ENCODE data around the gene ZNF224. TPM values are rescaled to one million over a fixed set of nuclear protein-coding genes. Genes with fewer than 3 reads are reported as not detected.

The ZNF224 gene
- total RNA-seq, 2 donors from 2014 or later, result 15.7 to 27.4 TPM

GRCh38 chr19:44131955-44132354, 37.8 kb downstream of the ZNF224 start:
- no peaks in the 10 kb centered on the region for H3K9me3 ChIP-seq
- intact Hi-C loops (cut with DNase I), result no loop called here
- H3K4me3 ChIP-seq, result no peak overlapping the region
- H3K4me1 ChIP-seq (replicated peaks), result no peaks in the 10 kb centered on the region
- H3K27me3 ChIP-seq (replicated peaks; ENCODE audit: insufficient read depth), result no peaks in the 10 kb centered on the region
- H3K36me3 ChIP-seq, result peaks cover 0 to 10% of the 10 kb centered on the region in 2 donors
- no peak for TF ChIP-seq POLR2AphosphoS5 (IDR thresholded peaks at IDR 0.05)
- TF ChIP-seq, protein P1, sequence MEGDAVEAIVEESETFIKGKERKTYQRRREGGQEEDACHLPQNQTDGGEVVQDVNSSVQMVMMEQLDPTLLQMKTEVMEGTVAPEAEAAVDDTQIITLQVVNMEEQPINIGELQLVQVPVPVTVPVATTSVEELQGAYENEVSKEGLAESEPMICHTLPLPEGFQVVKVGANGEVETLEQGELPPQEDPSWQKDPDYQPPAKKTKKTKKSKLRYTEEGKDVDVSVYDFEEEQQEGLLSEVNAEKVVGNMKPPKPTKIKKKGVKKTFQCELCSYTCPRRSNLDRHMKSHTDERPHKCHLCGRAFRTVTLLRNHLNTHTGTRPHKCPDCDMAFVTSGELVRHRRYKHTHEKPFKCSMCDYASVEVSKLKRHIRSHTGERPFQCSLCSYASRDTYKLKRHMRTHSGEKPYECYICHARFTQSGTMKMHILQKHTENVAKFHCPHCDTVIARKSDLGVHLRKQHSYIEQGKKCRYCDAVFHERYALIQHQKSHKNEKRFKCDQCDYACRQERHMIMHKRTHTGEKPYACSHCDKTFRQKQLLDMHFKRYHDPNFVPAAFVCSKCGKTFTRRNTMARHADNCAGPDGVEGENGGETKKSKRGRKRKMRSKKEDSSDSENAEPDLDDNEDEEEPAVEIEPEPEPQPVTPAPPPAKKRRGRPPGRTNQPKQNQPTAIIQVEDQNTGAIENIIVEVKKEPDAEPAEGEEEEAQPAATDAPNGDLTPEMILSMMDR (IDR thresholded peaks at IDR 0.05), result no peak
- TF ChIP-seq POLR2A (IDR thresholded peaks at IDR 0.05), result no peak
- WGBS, result 94% methylated on average over 5 of the region's 5 CpGs
- H3K27ac ChIP-seq, result no peak overlapping the region
- no peak for DNase-seq (ENCODE audit: low spot score)

- H3K27ac ChIP-seq, result peak within 1 kb of the TSS; percentile 66 to 75
- peak; percentile 85 for DNase-seq (ENCODE audit: low spot score)
- 1% methylated on average over 51 of the region's 52 CpGs for WGBS
- no peaks in the 10 kb centered on the region for H3K4me1 ChIP-seq (replicated peaks)
- no peaks in the 10 kb centered on the region for H3K36me3 ChIP-seq
- peak within 1 kb of the TSS; percentile 73 to 81 for H3K4me3 ChIP-seq
- TF ChIP-seq POLR2A (IDR thresholded peaks at IDR 0.05), result no peak
- TF ChIP-seq POLR2AphosphoS5 (IDR thresholded peaks at IDR 0.05), result peak; percentile 85
- no peaks in the 10 kb centered on the region for H3K27me3 ChIP-seq (replicated peaks; ENCODE audit: insufficient read depth)
- no peaks in the 10 kb centered on the region for H3K9me3 ChIP-seq
- intact Hi-C loops (cut with DNase I), result no loop called here
Measured at GRCh38 chr19:44141191-44142058, 47.3 kb downstream of the ZNF224 start, which contains the start of gene ZNF234. Gene ZNF234, plus strand, starts transcription at chr19:44141554. Its CDS starts 3,079 bp downstream, at chr19:44144633.

DNA sequence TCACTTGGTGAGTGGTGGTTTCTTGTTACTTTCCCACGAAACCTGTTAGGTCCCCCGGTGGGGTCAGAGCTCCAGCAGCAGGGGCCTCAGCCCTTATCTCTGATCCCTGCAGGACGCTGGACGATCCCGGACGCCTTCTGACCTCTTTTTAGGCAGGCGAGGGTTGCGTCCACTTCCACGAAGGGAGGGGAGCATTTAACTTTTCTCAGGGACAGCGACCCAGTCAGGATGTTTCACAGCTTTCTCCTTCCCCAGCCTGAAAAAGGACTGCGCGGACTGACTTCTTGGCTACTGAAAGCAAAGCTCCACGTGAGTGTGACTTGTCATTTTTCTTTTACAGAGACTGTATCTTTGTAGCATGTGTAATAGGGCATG, 47.9 kb downstream of the ZNF224 start:
- Histone ChIP-seq H3K27ac (peak overlapping the region; percentile 66 to 75), H3K4me1 (replicated peaks) (no peaks in the 10 kb centered on the region), H3K27me3 (replicated peaks; ENCODE audit: insufficient read depth) (no peaks in the 10 kb centered on the region), H3K9me3 (no peaks in the 10 kb centered on the region), H3K4me3 (peak overlapping the region; percentile 73 to 81), H3K36me3 (no peaks in the 10 kb centered on the region)
- no peak for DNase-seq (ENCODE audit: low spot score)
- no peak for TF ChIP-seq POLR2AphosphoS5 (IDR thresholded peaks at IDR 0.05)
- TF ChIP-seq POLR2A (IDR thresholded peaks at IDR 0.05), result no peak
- TF ChIP-seq, protein P1 (IDR thresholded peaks at IDR 0.05), result no peak
- WGBS, result 3% methylated on average over 13 of the region's 13 CpGs
- intact Hi-C loops (cut with DNase I), result no loop called here

- no peaks in the 10 kb centered on the region for H3K27me3 ChIP-seq (replicated peaks; ENCODE audit: insufficient read depth)
- peaks cover 10 to 32% of the 10 kb centered on the region in 2 donors for H3K36me3 ChIP-seq
- no peaks in the 10 kb centered on the region for H3K9me3 ChIP-seq
- no peak overlapping the region for H3K4me3 ChIP-seq
- DNase-seq (ENCODE audit: low spot score), result no peak
- TF ChIP-seq POLR2A (IDR thresholded peaks at IDR 0.05), result no peak
- TF ChIP-seq, protein P1 (IDR thresholded peaks at IDR 0.05), result no peak
- no peak for TF ChIP-seq POLR2AphosphoS5 (IDR thresholded peaks at IDR 0.05)
- intact Hi-C loops (cut with DNase I), result no loop called here
- 94% methylated on average over 4 of the region's 4 CpGs for WGBS
- H3K27ac ChIP-seq, result no peak overlapping the region
- no peaks in the 10 kb centered on the region for H3K4me1 ChIP-seq (replicated peaks)
Measured at GRCh38 chr19:44149776-44150175, 55.6 kb downstream of the ZNF224 start.

GRCh38 chr19:44151491-44151890, 57.3 kb downstream of the ZNF224 start:
- Histone ChIP-seq H3K36me3 (peaks cover 14 to 38% of the 10 kb centered on the region in 2 donors), H3K27ac (no peak overlapping the region), H3K9me3 (peaks cover 2% of the 10 kb centered on the region), H3K27me3 (replicated peaks; ENCODE audit: insufficient read depth) (no peaks in the 10 kb centered on the region), H3K4me3 (no peak overlapping the region), H3K4me1 (replicated peaks) (no peaks in the 10 kb centered on the region)
- 96% methylated on average over 5 of the region's 5 CpGs for WGBS
- TF ChIP-seq POLR2AphosphoS5 (IDR thresholded peaks at IDR 0.05), result no peak
- intact Hi-C loops (cut with DNase I), result no loop called here
- DNase-seq (ENCODE audit: low spot score), result no peak
